GM21723 (cell line): ENCODE results near the gene SLC39A3.

ENCODE experiments used
- ATAC-seq: cut with Tn5 transposase; IDR thresholded peaks from one replicate; pipeline ENCODE4 v1.9.1; 2021; ENCODE audit warnings: mild to moderate bottlenecking, moderate library complexity; ENCODE audit not compliant: unreplicated experiment

Gene SLC39A3

GRCh38 chr19:2711172-2711874 lies 28.5 kb downstream of the SLC39A3 start:
- ATAC-seq: no peak

- ATAC-seq: no peak
Measured at GRCh38 chr19:2706251-2706650, 33.6 kb downstream of the SLC39A3 start.

- ATAC-seq: no peak
Measured at GRCh38 chr19:2703691-2704216, 36.1 kb downstream of the SLC39A3 start.

GRCh38 chr19:2703077-2703437 lies 36.8 kb downstream of the SLC39A3 start:
- no peak for ATAC-seq

GRCh38 chr19:2702170-2703076 lies 37.4 kb downstream of the SLC39A3 start, which contains the start of gene GNG7:
GNG7 (minus strand) TSS chr19:2702694; CDS start chr19:2520688, 182,006 bp downstream.
- ATAC-seq: peak; percentile 59

GRCh38 chr19:2701361-2702169 lies 38.3 kb downstream of the SLC39A3 start:
- no peak for ATAC-seq

GRCh38 chr19:2700660-2701360 lies 39.0 kb downstream of the SLC39A3 start:
- no peak for ATAC-seq

- peak; percentile 7 for ATAC-seq
Measured at GRCh38 chr19:2699413-2700140, 40.2 kb downstream of the SLC39A3 start.

GRCh38 chr19:2694196-2694595 lies 45.6 kb downstream of the SLC39A3 start:
- ATAC-seq: no peak

GRCh38 chr19:2693492-2694160 lies 46.2 kb downstream of the SLC39A3 start:
- ATAC-seq: no peak

- no peak for ATAC-seq
Measured at GRCh38 chr19:2691951-2692350, 47.9 kb downstream of the SLC39A3 start.

GRCh38 chr19:2690856-2691255 lies 49.0 kb downstream of the SLC39A3 start:
- no peak for ATAC-seq

- no peak for ATAC-seq
Measured at GRCh38 chr19:2686360-2686759, 53.5 kb downstream of the SLC39A3 start.

- no peak for ATAC-seq
Measured at GRCh38 chr19:2685204-2685704, 54.6 kb downstream of the SLC39A3 start.

- ATAC-seq: no peak
Measured at GRCh38 chr19:2683430-2684003, 56.3 kb downstream of the SLC39A3 start.
